Measurements from ENCODE around the gene DAAM1.

The DAAM1 gene

GRCh38 chr14:59187802-59188460 lies 536 bp upstream of the DAAM1 start:
- peak; percentile 8 to 10 for DNase-seq

- DNase-seq: peak; percentile 7 to 9
Measured at GRCh38 chr14:59189091-59189785, 771 bp downstream of the DAAM1 start.

- DNase-seq: peak; percentile 48
Measured at GRCh38 chr14:59189786-59190368, 1.4 kb downstream of the DAAM1 start.

GRCh38 chr14:59190372-59190771 lies 1.9 kb downstream of the DAAM1 start:
- DNase-seq: no peak

- DNase-seq: no peak
Measured at GRCh38 chr14:59195912-59196311, 7.4 kb downstream of the DAAM1 start.

- DNase-seq: no peak
Measured at GRCh38 chr14:59197695-59198262, 9.3 kb downstream of the DAAM1 start.

GRCh38 chr14:59199205-59199604 lies 10.7 kb downstream of the DAAM1 start:
- no peak for DNase-seq

- DNase-seq: no peak
Measured at GRCh38 chr14:59199614-59200013, 11.1 kb downstream of the DAAM1 start.

- DNase-seq: no peak
Measured at GRCh38 chr14:59200195-59200594, 11.7 kb downstream of the DAAM1 start.

GRCh38 chr14:59202031-59202430 lies 13.6 kb downstream of the DAAM1 start:
- no peak for DNase-seq

- DNase-seq: no peak
Measured at GRCh38 chr14:59204305-59204704, 15.8 kb downstream of the DAAM1 start.

GRCh38 chr14:59206892-59207291 lies 18.4 kb downstream of the DAAM1 start:
- no peak for DNase-seq

GRCh38 chr14:59207506-59207933 lies 19.1 kb downstream of the DAAM1 start:
- DNase-seq: no peak

- DNase-seq: no peak
Measured at GRCh38 chr14:59208224-59208814, 19.9 kb downstream of the DAAM1 start.

GRCh38 chr14:59208954-59209353 lies 20.5 kb downstream of the DAAM1 start:
- DNase-seq: no peak

GRCh38 chr14:59210621-59211020 lies 22.2 kb downstream of the DAAM1 start:
- no peak for DNase-seq

GRCh38 chr14:59213368-59214315 lies 25.2 kb downstream of the DAAM1 start:
- DNase-seq: no peak

GRCh38 chr14:59214702-59215302 lies 26.3 kb downstream of the DAAM1 start:
- DNase-seq: no peak

GRCh38 chr14:59215322-59215721 lies 26.9 kb downstream of the DAAM1 start:
- no peak for DNase-seq

- DNase-seq: no peak
Measured at GRCh38 chr14:59215757-59216156, 27.3 kb downstream of the DAAM1 start.

- DNase-seq: no peak
Measured at GRCh38 chr14:59217011-59217410, 28.5 kb downstream of the DAAM1 start.

GRCh38 chr14:59221568-59221967 lies 33.1 kb downstream of the DAAM1 start:
- no peak for DNase-seq

All from activated CD4-positive, alpha-beta T cell treated with anti-CD3 and anti-CD28 coated beads, Interleukin-2, amount 50 U/mL, for 4 hours (primary cell).